PC-9 (cell line): ENCODE data around the gene RHBDD1. TPM values are rescaled to one million over a fixed set of nuclear protein-coding genes. Genes with fewer than 3 reads are reported as not detected.

Source experiments
- BruUV-seq: library from RNA; stranded (reverse); fragments of 400-500 nt; replicated peaks from 2 replicates; lab custom pipeline; 2021; lab: Mats Ljungman, UMichigan
- CTCF ChIA-PET: fragments of 300-600 bp; sonication (Branson Sonifier 250); formaldehyde crosslinking; loops from one replicate; lab custom pipeline; 2022; ENCODE audit warnings: antibody characterized with exemption; lab: Charles Lee
- POLR2A ChIA-PET: fragments of 300-600 bp; sonication (Branson Sonifier 250); formaldehyde crosslinking; loops from one replicate; lab custom pipeline; 2022; ENCODE audit warnings: antibody characterized with exemption; ENCODE audit not compliant: unreplicated experiment; lab: Charles Lee
- DNase-seq, 2 experiments: peaks; one replicate each; pipeline versions ENCODE4 v3.0.0 to v3.0.0-alpha.2; 2015 to 2022; ENCODE audit warnings: mixed read lengths in 1 of 2
- H2AFZ ChIP-seq: fragments of 200-600 bp; sonication (generic); 2 replicates; pipeline ENCODE4 v1.8.1; 2017; ENCODE audit warnings: antibody characterized with exemption
- H3F3A ChIP-seq: fragments of 200-600 bp; sonication (generic); 2 replicates; pipeline ENCODE4 v1.8.1; 2017; ENCODE audit warnings: antibody characterized with exemption, mild to moderate bottlenecking, low read depth; ENCODE audit not compliant: insufficient read depth
- H3K27ac ChIP-seq: fragments of 200-600 bp; sonication (generic); 2 replicates; pipeline ENCODE4 v1.6.1; 2016; ENCODE audit warnings: mixed run types
- H3K27me3 ChIP-seq: fragments of 200-600 bp; sonication (generic); 2 replicates; pipeline ENCODE4 v1.6.1; 2016; ENCODE audit warnings: low read depth, mixed run types; ENCODE audit not compliant: insufficient read depth
- H3K36me3 ChIP-seq: fragments of 200-600 bp; sonication (generic); 2 replicates; pipeline ENCODE4 v1.6.1; 2016; ENCODE audit warnings: low read depth, mixed run types
- H3K4me1 ChIP-seq: fragments of 200-600 bp; sonication (generic); replicated peaks from 2 replicates; pipeline ENCODE4 v1.6.1; 2016; ENCODE audit warnings: mixed run types; ENCODE audit not compliant: insufficient read depth
- H3K4me2 ChIP-seq: fragments of 200-600 bp; sonication (generic); 2 replicates; pipeline ENCODE4 v1.6.1; 2017; ENCODE audit warnings: mixed run types
- H3K4me3 ChIP-seq: fragments of 200-600 bp; sonication (generic); 2 replicates; pipeline ENCODE4 v1.6.1; 2016; ENCODE audit warnings: mixed run types
- H3K79me2 ChIP-seq: fragments of 200-600 bp; sonication (generic); 2 replicates; pipeline ENCODE4 v1.6.1; 2017; ENCODE audit warnings: low read depth, mixed run types
- H3K9me2 ChIP-seq: fragments of 200-600 bp; sonication (generic); 2 replicates; pipeline ENCODE4 v1.8.1; 2017; ENCODE audit warnings: mild to moderate bottlenecking; ENCODE audit not compliant: insufficient read depth
- H3K9me3 ChIP-seq: fragments of 200-600 bp; sonication (generic); 2 replicates; pipeline ENCODE4 v1.8.1; 2016; ENCODE audit warnings: low read depth; ENCODE audit not compliant: insufficient read depth
- H4K20me1 ChIP-seq: fragments of 200-600 bp; sonication (generic); 2 replicates; pipeline ENCODE4 v1.8.1; 2017; ENCODE audit not compliant: insufficient read depth
- EZH2 ChIP-seq: fragments of 200-600 bp; sonication (generic); IDR thresholded peaks from 2 replicates; pipeline ENCODE4 v1.8.0; 2017; ENCODE audit warnings: antibody characterized with exemption, low read depth
- intact Hi-C: fragments of 100-400 bp; cut with micrococcal nuclease; formaldehyde crosslinking; loops from one replicate; pipeline ENCODE4 v1.10.0; 2022; ENCODE audit not compliant: unreplicated experiment
- total RNA-seq: library from RNA; stranded (reverse); gene quantifications from 2 replicates; pipeline ENCODE4 v1.2.3, GENCODE V29; 2021
- TF ChIP-seq, protein P1 (sequence below): fragments of 200-600 bp; sonication (generic); conservative IDR thresholded peaks from 2 replicates; pipeline ENCODE4 v1.6.1; 2017; ENCODE audit warnings: mixed run types, antibody characterized with exemption, mild to moderate bottlenecking, moderate library complexity

The RHBDD1 gene
- total RNA-seq, 1 experiment from 2014 or later = 22.3 TPM

DNA sequence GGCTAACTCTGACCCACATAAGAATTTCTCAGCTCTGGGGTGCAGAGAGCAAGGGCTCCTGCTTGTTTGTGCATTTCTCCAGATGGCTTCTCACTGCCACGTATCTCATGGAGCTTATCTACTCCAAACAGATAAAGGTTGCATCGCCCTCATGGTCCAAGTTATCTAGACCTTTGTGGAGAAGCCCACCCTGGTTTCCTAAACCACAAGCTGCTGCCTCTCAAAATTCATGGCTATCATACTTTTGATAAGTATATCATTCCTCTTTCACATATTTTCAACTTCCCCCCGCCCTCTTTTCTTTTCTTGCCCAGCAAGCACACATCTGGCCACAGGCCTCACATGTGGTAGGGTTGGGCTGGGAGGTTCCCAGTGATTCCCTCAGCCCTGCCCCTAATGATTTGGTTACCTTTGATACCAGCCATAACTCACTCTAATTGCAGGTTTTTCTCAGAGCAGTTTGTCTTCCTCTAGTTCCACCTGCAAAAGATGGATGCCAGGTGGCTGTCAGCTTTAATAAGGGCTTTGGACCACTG is 146.0 kb downstream of the RHBDD1 start:
- Histone ChIP-seq H3K79me2 (no peaks in the 10 kb centered on the region), H3K9me2 (no peaks in the 10 kb centered on the region), H4K20me1 (no peaks in the 10 kb centered on the region), H3F3A (no peaks in the 10 kb centered on the region), H3K36me3 (no peaks in the 10 kb centered on the region), H3K27me3 (no peaks in the 10 kb centered on the region), H3K4me1 (no peaks in the 10 kb centered on the region), H3K9me3 (no peaks in the 10 kb centered on the region), H3K27ac (no peak overlapping the region), H3K4me2 (no peak overlapping the region), H2AFZ (no peak overlapping the region), H3K4me3 (no peak overlapping the region)
- POLR2A ChIA-PET = no interaction called here
- CTCF ChIA-PET = no interaction called here
- TF ChIP-seq EZH2 = no peak
- TF ChIP-seq, protein P1, sequence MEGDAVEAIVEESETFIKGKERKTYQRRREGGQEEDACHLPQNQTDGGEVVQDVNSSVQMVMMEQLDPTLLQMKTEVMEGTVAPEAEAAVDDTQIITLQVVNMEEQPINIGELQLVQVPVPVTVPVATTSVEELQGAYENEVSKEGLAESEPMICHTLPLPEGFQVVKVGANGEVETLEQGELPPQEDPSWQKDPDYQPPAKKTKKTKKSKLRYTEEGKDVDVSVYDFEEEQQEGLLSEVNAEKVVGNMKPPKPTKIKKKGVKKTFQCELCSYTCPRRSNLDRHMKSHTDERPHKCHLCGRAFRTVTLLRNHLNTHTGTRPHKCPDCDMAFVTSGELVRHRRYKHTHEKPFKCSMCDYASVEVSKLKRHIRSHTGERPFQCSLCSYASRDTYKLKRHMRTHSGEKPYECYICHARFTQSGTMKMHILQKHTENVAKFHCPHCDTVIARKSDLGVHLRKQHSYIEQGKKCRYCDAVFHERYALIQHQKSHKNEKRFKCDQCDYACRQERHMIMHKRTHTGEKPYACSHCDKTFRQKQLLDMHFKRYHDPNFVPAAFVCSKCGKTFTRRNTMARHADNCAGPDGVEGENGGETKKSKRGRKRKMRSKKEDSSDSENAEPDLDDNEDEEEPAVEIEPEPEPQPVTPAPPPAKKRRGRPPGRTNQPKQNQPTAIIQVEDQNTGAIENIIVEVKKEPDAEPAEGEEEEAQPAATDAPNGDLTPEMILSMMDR = no peak
- intact Hi-C loops = loop anchor here (10.0 kb wide), 2 partner anchors 123 to 1097 kb away; no protein-coding TSS in a partner anchor
- DNase-seq = no peak
- BruUV-seq = no TSS peak

GRCh38 chr2:226983895-226984749 is 148.3 kb downstream of the RHBDD1 start:
- POLR2A ChIA-PET = no interaction called here
- intact Hi-C loops = loop anchor here (10.0 kb wide), 2 partner anchors 121 to 1099 kb away; no protein-coding TSS in a partner anchor

More at GRCh38 chr2:226983895-226984749, 148.3 kb downstream of the RHBDD1 start:
- Histone ChIP-seq H3K36me3 (no peaks in the 10 kb centered on the region), H3K27me3 (no peaks in the 10 kb centered on the region), H3K79me2 (no peaks in the 10 kb centered on the region), H3K4me2 (no peak overlapping the region), H3F3A (no peaks in the 10 kb centered on the region), H2AFZ (no peak overlapping the region), H3K27ac (no peak overlapping the region), H3K9me3 (no peaks in the 10 kb centered on the region), H3K9me2 (no peaks in the 10 kb centered on the region), H4K20me1 (no peaks in the 10 kb centered on the region), H3K4me1 (no peaks in the 10 kb centered on the region), H3K4me3 (no peak overlapping the region)
- CTCF ChIA-PET = interaction anchor here (0.6 to 1.4 kb wide), 3 partner anchors 70 to 1319 kb away, joined by 4 to 8 read pairs (median 6); no protein-coding TSS in a partner anchor
- TF ChIP-seq EZH2 = no peak
- TF ChIP-seq, protein P1 = no peak
- BruUV-seq = no TSS peak
- no peak for DNase-seq
